ENCODE measurements around the gene LECT2.

DNA sequence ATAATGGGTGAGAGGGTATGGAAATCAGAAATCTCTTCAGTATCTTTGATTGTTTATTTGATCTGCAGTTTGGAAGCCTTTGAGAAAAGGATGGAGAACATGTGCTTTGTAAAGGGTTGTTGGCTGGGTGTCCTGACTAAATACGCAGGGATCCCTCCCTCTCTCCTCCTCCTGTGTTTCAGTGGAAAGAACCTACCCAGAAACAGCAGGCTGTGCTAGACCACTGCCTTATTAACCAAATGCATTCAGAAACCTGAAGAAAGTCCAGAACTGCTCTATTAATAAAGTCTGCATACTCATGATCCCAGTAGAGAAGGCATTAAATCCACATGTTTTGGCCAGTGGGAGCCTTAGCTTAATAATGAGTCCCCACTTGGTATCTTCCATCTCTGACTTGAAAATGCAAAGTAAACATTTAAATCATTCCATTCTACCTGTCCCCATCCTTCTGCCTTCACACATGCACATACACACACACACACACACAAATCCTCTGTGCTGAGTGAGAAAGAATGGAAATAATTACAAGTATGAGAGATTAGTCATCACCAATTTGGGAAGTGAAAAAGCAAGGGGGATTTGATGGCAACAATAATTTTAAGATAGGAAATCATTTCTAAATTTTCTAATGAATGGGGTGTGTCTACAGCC is 10.0 kb upstream of the LECT2 start:
- TF ChIP-seq, protein P1, sequence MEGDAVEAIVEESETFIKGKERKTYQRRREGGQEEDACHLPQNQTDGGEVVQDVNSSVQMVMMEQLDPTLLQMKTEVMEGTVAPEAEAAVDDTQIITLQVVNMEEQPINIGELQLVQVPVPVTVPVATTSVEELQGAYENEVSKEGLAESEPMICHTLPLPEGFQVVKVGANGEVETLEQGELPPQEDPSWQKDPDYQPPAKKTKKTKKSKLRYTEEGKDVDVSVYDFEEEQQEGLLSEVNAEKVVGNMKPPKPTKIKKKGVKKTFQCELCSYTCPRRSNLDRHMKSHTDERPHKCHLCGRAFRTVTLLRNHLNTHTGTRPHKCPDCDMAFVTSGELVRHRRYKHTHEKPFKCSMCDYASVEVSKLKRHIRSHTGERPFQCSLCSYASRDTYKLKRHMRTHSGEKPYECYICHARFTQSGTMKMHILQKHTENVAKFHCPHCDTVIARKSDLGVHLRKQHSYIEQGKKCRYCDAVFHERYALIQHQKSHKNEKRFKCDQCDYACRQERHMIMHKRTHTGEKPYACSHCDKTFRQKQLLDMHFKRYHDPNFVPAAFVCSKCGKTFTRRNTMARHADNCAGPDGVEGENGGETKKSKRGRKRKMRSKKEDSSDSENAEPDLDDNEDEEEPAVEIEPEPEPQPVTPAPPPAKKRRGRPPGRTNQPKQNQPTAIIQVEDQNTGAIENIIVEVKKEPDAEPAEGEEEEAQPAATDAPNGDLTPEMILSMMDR (IDR thresholded peaks at IDR 0.05), result no peak
- TF ChIP-seq POLR2A (IDR thresholded peaks at IDR 0.05) (no peak), EP300 (IDR thresholded peaks at IDR 0.05) (no peak), POLR2AphosphoS5 (IDR thresholded peaks at IDR 0.05) (no peak)
